K562 (cell line): Measurements from ENCODE around the gene ALG13. TPM values are rescaled to one million over a fixed set of nuclear protein-coding genes. Genes with fewer than 3 reads are reported as not detected.
A peak's percentile ranks its signal among the peaks of the same experiment; 100 is the strongest.

ENCODE experiments used
- CBFA2T2 ChIP-seq: fragments of 450-650 bp; conservative IDR thresholded peaks from 2 replicates; pipeline ENCODE4 v1.6.1; 2017; ENCODE audit warnings: mild to moderate bottlenecking
- GTF2A2 ChIP-seq: IDR thresholded peaks from 2 replicates; pipeline ENCODE4 v1.6.1; 2016; ENCODE audit warnings: mild to moderate bottlenecking, missing genetic modification characterization, missing compliant biosample characterization
- HDAC3 ChIP-seq: fragments of 450-650 bp; IDR thresholded peaks from 2 replicates; pipeline ENCODE4 v1.6.1; 2018; ENCODE audit warnings: borderline replicate concordance, mild to moderate bottlenecking, moderate library complexity; ENCODE audit not compliant: partially characterized antibody
- HNRNPLL ChIP-seq: fragments of 200-400 bp; formaldehyde crosslinking; IDR thresholded peaks from 2 replicates; pipeline ENCODE4 v1.6.1; 2017; ENCODE audit warnings: low read length, low read depth, mild to moderate bottlenecking; ENCODE audit not compliant: poor library complexity, severe bottlenecking
- PCBP1 ChIP-seq: fragments of 200-400 bp; formaldehyde crosslinking; IDR thresholded peaks from 2 replicates; pipeline ENCODE4 v1.6.1; 2018; ENCODE audit warnings: mild to moderate bottlenecking, low read depth, low read length; ENCODE audit not compliant: poor library complexity, severe bottlenecking
- TAL1 ChIP-seq: fragments of 450-650 bp; IDR thresholded peaks from 2 replicates; pipeline ENCODE4 v1.6.1; 2016; ENCODE audit warnings: mild to moderate bottlenecking
- ZKSCAN8 ChIP-seq: fragments of 200-800 bp; sonication (Bioruptor generic); IDR thresholded peaks from 2 replicates; pipeline ENCODE4 v1.6.1; 2016; ENCODE audit warnings: missing genetic modification characterization, missing compliant biosample characterization
- ZNF79 ChIP-seq: fragments of 250-450 bp; sonication (Bioruptor Pico); IDR thresholded peaks from 2 replicates; pipeline ENCODE4 v1.4.0; 2020; ENCODE audit warnings: low read depth, mild to moderate bottlenecking, moderate library complexity
- polyA plus RNA-seq, 8 experiments: library from polyadenylated mRNA; depleted of rRNA in 4 of 8; stranded (reverse) in 5 of 8; unstranded in 3 of 8; fragments of >200 nt; fragmentation: Nextera tagmentation in 2 of 8; fragmentation: Illumina TruSeq in 1 of 8; extraction: Ambion mirVana in 2 of 8; extraction: Trizol in 1 of 8; gene quantifications; 2 replicates each; pipeline versions ENCODE4 v1.2.1 to v1.2.3, GENCODE V29; 2011 to 2014; ENCODE audit warnings: inconsistent platforms in 1 of 8, missing spikeins in 1 of 8
- total RNA-seq, 7 experiments: library from RNA; depleted of rRNA in 6 of 7; stranded (reverse); fragments of >200 nt in 6 of 7; fragmentation: Illumina TruSeq in 2 of 7; extraction: Trizol in 2 of 7; gene quantifications; 2 replicates each; pipeline versions ENCODE4 v1.2.1 to v1.2.3, GENCODE V29; 2011 to 2021; ENCODE audit warnings: low replicate concordance in 1 of 7
- TF ChIP-seq, protein P1 (sequence below): fragments of 450-650 bp; IDR thresholded peaks from 2 replicates; pipeline ENCODE4 v1.6.1; 2016; ENCODE audit warnings: mild to moderate bottlenecking, moderate library complexity
- TF ChIP-seq, protein P2 (sequence below): fragments of 450-650 bp; IDR thresholded peaks from 2 replicates; pipeline ENCODE4 v1.6.1; 2014; ENCODE audit warnings: low read depth, mild to moderate bottlenecking, moderate library complexity, borderline replicate concordance
- TF ChIP-seq, protein P3 (sequence below): fragments of 250-450 bp; sonication (Bioruptor Pico); IDR thresholded peaks from 2 replicates; pipeline ENCODE4 v1.4.0; 2020; ENCODE audit warnings: mild to moderate bottlenecking, moderate library complexity, borderline replicate concordance

ALG13 gene
- total and polyA plus RNA-seq, 9 of the 15 experiments (the other 6 are each of a cell fraction or from before 2014, with no cell fraction given) = 40.3 to 117 (median 68.2) TPM

GRCh38 chrX:111680988-111681779, at the start of gene ALG13 (continued):
- TF ChIP-seq, protein P1, sequence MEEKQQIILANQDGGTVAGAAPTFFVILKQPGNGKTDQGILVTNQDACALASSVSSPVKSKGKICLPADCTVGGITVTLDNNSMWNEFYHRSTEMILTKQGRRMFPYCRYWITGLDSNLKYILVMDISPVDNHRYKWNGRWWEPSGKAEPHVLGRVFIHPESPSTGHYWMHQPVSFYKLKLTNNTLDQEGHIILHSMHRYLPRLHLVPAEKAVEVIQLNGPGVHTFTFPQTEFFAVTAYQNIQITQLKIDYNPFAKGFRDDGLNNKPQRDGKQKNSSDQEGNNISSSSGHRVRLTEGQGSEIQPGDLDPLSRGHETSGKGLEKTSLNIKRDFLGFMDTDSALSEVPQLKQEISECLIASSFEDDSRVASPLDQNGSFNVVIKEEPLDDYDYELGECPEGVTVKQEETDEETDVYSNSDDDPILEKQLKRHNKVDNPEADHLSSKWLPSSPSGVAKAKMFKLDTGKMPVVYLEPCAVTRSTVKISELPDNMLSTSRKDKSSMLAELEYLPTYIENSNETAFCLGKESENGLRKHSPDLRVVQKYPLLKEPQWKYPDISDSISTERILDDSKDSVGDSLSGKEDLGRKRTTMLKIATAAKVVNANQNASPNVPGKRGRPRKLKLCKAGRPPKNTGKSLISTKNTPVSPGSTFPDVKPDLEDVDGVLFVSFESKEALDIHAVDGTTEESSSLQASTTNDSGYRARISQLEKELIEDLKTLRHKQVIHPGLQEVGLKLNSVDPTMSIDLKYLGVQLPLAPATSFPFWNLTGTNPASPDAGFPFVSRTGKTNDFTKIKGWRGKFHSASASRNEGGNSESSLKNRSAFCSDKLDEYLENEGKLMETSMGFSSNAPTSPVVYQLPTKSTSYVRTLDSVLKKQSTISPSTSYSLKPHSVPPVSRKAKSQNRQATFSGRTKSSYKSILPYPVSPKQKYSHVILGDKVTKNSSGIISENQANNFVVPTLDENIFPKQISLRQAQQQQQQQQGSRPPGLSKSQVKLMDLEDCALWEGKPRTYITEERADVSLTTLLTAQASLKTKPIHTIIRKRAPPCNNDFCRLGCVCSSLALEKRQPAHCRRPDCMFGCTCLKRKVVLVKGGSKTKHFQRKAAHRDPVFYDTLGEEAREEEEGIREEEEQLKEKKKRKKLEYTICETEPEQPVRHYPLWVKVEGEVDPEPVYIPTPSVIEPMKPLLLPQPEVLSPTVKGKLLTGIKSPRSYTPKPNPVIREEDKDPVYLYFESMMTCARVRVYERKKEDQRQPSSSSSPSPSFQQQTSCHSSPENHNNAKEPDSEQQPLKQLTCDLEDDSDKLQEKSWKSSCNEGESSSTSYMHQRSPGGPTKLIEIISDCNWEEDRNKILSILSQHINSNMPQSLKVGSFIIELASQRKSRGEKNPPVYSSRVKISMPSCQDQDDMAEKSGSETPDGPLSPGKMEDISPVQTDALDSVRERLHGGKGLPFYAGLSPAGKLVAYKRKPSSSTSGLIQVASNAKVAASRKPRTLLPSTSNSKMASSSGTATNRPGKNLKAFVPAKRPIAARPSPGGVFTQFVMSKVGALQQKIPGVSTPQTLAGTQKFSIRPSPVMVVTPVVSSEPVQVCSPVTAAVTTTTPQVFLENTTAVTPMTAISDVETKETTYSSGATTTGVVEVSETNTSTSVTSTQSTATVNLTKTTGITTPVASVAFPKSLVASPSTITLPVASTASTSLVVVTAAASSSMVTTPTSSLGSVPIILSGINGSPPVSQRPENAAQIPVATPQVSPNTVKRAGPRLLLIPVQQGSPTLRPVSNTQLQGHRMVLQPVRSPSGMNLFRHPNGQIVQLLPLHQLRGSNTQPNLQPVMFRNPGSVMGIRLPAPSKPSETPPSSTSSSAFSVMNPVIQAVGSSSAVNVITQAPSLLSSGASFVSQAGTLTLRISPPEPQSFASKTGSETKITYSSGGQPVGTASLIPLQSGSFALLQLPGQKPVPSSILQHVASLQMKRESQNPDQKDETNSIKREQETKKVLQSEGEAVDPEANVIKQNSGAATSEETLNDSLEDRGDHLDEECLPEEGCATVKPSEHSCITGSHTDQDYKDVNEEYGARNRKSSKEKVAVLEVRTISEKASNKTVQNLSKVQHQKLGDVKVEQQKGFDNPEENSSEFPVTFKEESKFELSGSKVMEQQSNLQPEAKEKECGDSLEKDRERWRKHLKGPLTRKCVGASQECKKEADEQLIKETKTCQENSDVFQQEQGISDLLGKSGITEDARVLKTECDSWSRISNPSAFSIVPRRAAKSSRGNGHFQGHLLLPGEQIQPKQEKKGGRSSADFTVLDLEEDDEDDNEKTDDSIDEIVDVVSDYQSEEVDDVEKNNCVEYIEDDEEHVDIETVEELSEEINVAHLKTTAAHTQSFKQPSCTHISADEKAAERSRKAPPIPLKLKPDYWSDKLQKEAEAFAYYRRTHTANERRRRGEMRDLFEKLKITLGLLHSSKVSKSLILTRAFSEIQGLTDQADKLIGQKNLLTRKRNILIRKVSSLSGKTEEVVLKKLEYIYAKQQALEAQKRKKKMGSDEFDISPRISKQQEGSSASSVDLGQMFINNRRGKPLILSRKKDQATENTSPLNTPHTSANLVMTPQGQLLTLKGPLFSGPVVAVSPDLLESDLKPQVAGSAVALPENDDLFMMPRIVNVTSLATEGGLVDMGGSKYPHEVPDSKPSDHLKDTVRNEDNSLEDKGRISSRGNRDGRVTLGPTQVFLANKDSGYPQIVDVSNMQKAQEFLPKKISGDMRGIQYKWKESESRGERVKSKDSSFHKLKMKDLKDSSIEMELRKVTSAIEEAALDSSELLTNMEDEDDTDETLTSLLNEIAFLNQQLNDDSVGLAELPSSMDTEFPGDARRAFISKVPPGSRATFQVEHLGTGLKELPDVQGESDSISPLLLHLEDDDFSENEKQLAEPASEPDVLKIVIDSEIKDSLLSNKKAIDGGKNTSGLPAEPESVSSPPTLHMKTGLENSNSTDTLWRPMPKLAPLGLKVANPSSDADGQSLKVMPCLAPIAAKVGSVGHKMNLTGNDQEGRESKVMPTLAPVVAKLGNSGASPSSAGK = peak; percentile 84
- TF ChIP-seq CBFA2T2 = no peak
- no peak for TF ChIP-seq TAL1
- no peak for TF ChIP-seq GTF2A2 (tag)
- no peak for TF ChIP-seq ZKSCAN8 (CRISPR knock-in tag)
- no peak for TF ChIP-seq HDAC3
- TF ChIP-seq, protein P2, sequence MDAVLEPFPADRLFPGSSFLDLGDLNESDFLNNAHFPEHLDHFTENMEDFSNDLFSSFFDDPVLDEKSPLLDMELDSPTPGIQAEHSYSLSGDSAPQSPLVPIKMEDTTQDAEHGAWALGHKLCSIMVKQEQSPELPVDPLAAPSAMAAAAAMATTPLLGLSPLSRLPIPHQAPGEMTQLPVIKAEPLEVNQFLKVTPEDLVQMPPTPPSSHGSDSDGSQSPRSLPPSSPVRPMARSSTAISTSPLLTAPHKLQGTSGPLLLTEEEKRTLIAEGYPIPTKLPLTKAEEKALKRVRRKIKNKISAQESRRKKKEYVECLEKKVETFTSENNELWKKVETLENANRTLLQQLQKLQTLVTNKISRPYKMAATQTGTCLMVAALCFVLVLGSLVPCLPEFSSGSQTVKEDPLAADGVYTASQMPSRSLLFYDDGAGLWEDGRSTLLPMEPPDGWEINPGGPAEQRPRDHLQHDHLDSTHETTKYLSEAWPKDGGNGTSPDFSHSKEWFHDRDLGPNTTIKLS = peak; percentile 89; the same call in 1 of the 2 replicates
- no peak for TF ChIP-seq ZNF79 (CRISPR knock-in tag)
- peak; percentile 72 for TF ChIP-seq HNRNPLL
- TF ChIP-seq, protein P3, sequence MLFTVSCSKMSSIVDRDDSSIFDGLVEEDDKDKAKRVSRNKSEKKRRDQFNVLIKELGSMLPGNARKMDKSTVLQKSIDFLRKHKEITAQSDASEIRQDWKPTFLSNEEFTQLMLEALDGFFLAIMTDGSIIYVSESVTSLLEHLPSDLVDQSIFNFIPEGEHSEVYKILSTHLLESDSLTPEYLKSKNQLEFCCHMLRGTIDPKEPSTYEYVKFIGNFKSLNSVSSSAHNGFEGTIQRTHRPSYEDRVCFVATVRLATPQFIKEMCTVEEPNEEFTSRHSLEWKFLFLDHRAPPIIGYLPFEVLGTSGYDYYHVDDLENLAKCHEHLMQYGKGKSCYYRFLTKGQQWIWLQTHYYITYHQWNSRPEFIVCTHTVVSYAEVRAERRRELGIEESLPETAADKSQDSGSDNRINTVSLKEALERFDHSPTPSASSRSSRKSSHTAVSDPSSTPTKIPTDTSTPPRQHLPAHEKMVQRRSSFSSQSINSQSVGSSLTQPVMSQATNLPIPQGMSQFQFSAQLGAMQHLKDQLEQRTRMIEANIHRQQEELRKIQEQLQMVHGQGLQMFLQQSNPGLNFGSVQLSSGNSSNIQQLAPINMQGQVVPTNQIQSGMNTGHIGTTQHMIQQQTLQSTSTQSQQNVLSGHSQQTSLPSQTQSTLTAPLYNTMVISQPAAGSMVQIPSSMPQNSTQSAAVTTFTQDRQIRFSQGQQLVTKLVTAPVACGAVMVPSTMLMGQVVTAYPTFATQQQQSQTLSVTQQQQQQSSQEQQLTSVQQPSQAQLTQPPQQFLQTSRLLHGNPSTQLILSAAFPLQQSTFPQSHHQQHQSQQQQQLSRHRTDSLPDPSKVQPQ (CRISPR knock-in tag) = no peak
- no peak for TF ChIP-seq PCBP1
